ENCODE results near the gene TRIM72. TPM values are rescaled to one million over a fixed set of nuclear protein-coding genes. Genes with fewer than 3 reads are reported as not detected.

TRIM72 gene
- total RNA-seq, 4 donors from 2014 or later = 0.19 TPM; not detected in 3

- no peak for DNase-seq (ENCODE audit: low spot score in 2 of 2)
- TF ChIP-seq, protein P1, sequence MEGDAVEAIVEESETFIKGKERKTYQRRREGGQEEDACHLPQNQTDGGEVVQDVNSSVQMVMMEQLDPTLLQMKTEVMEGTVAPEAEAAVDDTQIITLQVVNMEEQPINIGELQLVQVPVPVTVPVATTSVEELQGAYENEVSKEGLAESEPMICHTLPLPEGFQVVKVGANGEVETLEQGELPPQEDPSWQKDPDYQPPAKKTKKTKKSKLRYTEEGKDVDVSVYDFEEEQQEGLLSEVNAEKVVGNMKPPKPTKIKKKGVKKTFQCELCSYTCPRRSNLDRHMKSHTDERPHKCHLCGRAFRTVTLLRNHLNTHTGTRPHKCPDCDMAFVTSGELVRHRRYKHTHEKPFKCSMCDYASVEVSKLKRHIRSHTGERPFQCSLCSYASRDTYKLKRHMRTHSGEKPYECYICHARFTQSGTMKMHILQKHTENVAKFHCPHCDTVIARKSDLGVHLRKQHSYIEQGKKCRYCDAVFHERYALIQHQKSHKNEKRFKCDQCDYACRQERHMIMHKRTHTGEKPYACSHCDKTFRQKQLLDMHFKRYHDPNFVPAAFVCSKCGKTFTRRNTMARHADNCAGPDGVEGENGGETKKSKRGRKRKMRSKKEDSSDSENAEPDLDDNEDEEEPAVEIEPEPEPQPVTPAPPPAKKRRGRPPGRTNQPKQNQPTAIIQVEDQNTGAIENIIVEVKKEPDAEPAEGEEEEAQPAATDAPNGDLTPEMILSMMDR (IDR thresholded peaks at IDR 0.05) = no peak
- TF ChIP-seq POLR2A (IDR thresholded peaks at IDR 0.05) = no peak
- 67 to 69% methylated on average over 5 of the region's 5 CpGs for WGBS, 2 donors
- H3K4me3 ChIP-seq (ENCODE audit: low read depth, poor library complexity, severe bottlenecking) = no peak overlapping the region
- intact Hi-C loops (cut with DNase I; ENCODE audit: low total_unique reads) = no loop called here
Measured at GRCh38 chr16:31185339-31185738, 28.6 kb upstream of the TRIM72 start.

DNA sequence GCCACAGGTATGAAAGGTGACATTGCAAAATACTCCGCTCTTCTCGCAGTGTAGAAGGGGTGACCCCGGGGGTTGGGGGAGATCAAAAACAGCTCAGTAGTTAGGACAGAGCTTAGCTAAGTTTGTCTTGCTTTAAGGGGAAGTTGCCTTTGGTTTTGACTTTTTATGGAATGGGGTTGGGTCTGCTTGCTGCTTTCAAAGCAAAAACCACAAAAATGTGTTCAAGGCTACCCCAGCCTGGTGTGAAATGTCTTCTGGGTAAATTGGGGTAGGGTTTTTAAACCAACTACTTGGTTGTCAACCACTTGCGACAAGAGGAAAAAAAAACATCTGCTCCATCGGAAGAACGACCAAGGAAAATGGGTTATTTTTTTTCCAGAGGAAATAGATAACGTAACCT, 27.7 kb upstream of the TRIM72 start:
- WGBS, 2 donors = 83 to 85% methylated on average over 7 of the region's 7 CpGs
- H3K4me3 ChIP-seq (ENCODE audit: low read depth, poor library complexity, severe bottlenecking) = no peak overlapping the region
- TF ChIP-seq, protein P1 (IDR thresholded peaks at IDR 0.05) = no peak
- no peak for TF ChIP-seq POLR2A (IDR thresholded peaks at IDR 0.05)
- intact Hi-C loops (cut with DNase I; ENCODE audit: low total_unique reads) = no loop called here
- DNase-seq (ENCODE audit: low spot score in 2 of 2) = no peak

- no peak overlapping the region for H3K4me3 ChIP-seq (ENCODE audit: low read depth, poor library complexity, severe bottlenecking)
- DNase-seq (ENCODE audit: low spot score in 2 of 2) = no peak
- intact Hi-C loops (cut with DNase I; ENCODE audit: low total_unique reads) = no loop called here
- WGBS, 2 donors = 75 to 81% methylated on average over 10 of the region's 10 CpGs
- TF ChIP-seq, protein P1 (IDR thresholded peaks at IDR 0.05) = no peak
- TF ChIP-seq POLR2A (IDR thresholded peaks at IDR 0.05) = no peak
Measured at GRCh38 chr16:31186930-31187807, 26.8 kb upstream of the TRIM72 start.

GRCh38 chr16:31187808-31188189, 26.1 kb upstream of the TRIM72 start:
- intact Hi-C loops (cut with DNase I; ENCODE audit: low total_unique reads) = no loop called here

DNA sequence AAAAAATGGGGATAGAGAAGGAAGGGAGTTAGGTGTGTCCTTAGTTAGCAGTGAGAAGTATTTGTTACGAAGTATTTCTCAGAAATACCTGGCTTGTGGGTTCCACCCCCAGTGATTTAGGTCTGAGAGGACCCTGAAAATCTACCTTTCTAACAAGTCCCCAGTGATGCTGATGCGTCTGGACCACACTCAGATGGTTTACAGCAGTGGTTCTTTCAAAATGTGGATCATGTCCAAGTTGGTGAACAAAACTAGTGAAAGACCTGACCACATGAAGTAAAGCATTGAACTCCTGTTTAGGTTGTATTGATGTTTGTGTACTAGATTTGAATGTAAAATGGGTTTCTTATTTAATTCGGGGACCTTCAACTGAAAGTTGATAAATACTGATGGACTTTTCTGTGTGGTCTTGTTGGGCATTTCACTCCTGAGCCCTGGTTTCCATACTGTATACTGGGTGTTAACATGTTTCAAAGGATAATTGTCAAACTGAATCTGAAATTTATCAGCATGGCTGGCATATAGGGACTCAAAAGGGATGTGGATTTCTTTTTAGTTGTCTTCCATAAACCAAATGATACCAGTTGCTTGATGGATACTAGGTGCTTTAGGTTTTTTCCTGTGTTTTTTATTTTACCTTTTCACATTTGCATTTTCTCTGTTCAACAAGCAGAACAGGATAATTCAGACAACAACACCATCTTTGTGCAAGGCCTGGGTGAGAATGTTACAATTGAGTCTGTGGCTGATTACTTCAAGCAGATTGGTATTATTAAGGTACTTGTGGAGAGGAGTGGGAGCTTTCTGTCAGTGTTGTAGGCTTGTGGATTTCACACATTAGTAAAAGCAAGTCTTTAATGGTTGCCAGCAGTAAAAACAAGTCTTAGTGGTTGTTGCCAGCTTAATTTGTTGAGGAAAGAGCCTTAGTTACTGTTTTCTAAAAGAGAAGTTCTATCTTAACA, 25.2 kb upstream of the TRIM72 start:
- no peak overlapping the region for H3K4me3 ChIP-seq (ENCODE audit: low read depth, poor library complexity, severe bottlenecking)

More at GRCh38 chr16:31187808-31188189, 26.1 kb upstream of the TRIM72 start:
- TF ChIP-seq POLR2A (IDR thresholded peaks at IDR 0.05) = no peak
- TF ChIP-seq, protein P1 (IDR thresholded peaks at IDR 0.05) = no peak
- 76 to 82% methylated on average over 8 of the region's 8 CpGs for WGBS, 2 donors
- H3K4me3 ChIP-seq (ENCODE audit: low read depth, poor library complexity, severe bottlenecking) = no peak overlapping the region
- no peak for DNase-seq (ENCODE audit: low spot score in 2 of 2)

More for the DNA sequence above, 25.2 kb upstream of the TRIM72 start:
- no peak for DNase-seq (ENCODE audit: low spot score in 2 of 2)
- 86 to 88% methylated on average over 3 of the region's 3 CpGs for WGBS, 2 donors
- no peak for TF ChIP-seq POLR2A (IDR thresholded peaks at IDR 0.05)
- TF ChIP-seq, protein P1 (IDR thresholded peaks at IDR 0.05) = no peak
- intact Hi-C loops (cut with DNase I; ENCODE audit: low total_unique reads) = no loop called here

All from lower leg skin (tissue), 4 donors.